ENCODE data around the gene COL8A2. TPM values are rescaled to one million over a fixed set of nuclear protein-coding genes. Genes with fewer than 3 reads are reported as not detected.
A peak's percentile ranks its signal among the peaks of the same experiment; 100 is the strongest.

The COL8A2 gene
- total RNA-seq, 2 experiments from 2014 or later, result 0.05 to 0.06 TPM

GRCh38 chr1:36161641-36162531, 36.9 kb upstream of the COL8A2 start:
- CTCF ChIA-PET, result interaction anchor here (0.9 to 6.3 kb wide), 4 partner anchors 12 to 279 kb away, joined by 3 to 74 read pairs (median 14); partner anchors contain the start of genes AGO1 and TRAPPC3

DNA sequence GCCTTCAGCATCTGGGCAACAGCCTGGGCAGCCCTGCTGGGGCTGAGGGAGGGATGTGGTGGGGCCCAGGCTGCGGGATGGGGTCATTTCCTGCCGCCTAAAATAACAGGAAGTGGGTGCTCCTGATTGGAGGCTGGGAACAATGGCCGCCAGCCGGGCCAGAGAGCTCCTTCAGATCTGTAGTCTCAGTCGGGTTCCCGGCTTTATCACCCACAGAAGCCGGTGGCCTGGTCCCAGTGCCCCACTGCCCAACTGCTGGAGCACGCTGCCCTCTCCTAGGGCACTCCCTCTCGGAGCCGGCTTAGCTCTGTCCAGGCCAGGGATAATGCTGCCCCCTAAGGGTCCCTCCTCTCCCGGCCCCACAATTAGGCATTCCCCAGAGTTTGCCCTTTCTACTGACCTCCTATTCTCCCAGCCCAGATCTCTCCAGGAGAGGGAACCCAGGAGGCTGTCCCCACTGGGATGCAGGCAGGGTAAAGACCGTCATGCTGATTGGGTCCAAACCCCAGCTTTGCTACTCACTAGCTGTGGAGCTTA, 36.0 kb upstream of the COL8A2 start:
- Mint-ChIP-seq H3K9me3 (no peaks in the 10 kb centered on the region), H3K36me3 (ENCODE audit: low read depth) (peaks cover 49% of the 10 kb centered on the region), H3K4me3 (peak overlapping the region; percentile 88), H3K4me1 (ENCODE audit: low read depth) (peaks cover 72% of the 10 kb centered on the region), H3K27ac (peak overlapping the region; percentile 97), H3K27me3 (no peaks in the 10 kb centered on the region)
- no peaks in the 10 kb centered on the region for H3K27me3 ChIP-seq (ENCODE audit: control insufficient read depth in 1 of 2, insufficient read depth in 2 of 2, low read length in 2 of 2)
- H3K4me3 ChIP-seq (ENCODE audit: low read length), result peak overlapping the region; percentile 61
- intact Hi-C loops (cut with DNase I, micrococcal nuclease), result loop anchor here in 1 of 2 experiments (5.0 kb wide), 1 partner anchor 61 kb away; the partner anchor contains the start of gene THRAP3
- POLR2A ChIA-PET, result interaction anchor here (0.6 to 5.5 kb wide), 22 partner anchors 9 to 392 kb away, joined by 3 to 194 read pairs (median 4); partner anchors contain the start of genes ADPRS, AGO3, SH3D21 and STK40
- peaks cover 15% of the 10 kb centered on the region for H3K36me3 ChIP-seq (ENCODE audit: insufficient read depth, low read length)
- peak; percentile 41 to 85 (median 64) for DNase-seq
- H3K4me1 ChIP-seq (ENCODE audit: insufficient read depth, low read length), result peaks cover 79% of the 10 kb centered on the region
- H3K9me3 ChIP-seq (ENCODE audit: control insufficient read depth in 1 of 2, insufficient read depth in 1 of 2, low read length in 2 of 2), result no peaks in the 10 kb centered on the region
- peak; percentile 25 for ATAC-seq (ENCODE audit: poor library complexity)
- CTCF ChIA-PET, result interaction anchor here (0.6 to 6.3 kb wide), 6 partner anchors 11 to 139 kb away, joined by 3 to 74 read pairs (median 4); partner anchors contain the start of gene TRAPPC3
- no peak for TF ChIP-seq CTCF (IDR thresholded peaks at IDR 0.05)
- H3K27ac ChIP-seq (ENCODE audit: low read depth in 1 of 2, low read length in 2 of 2), result peak overlapping the region; percentile 91 to 93

More at GRCh38 chr1:36161641-36162531, 36.9 kb upstream of the COL8A2 start:
- Mint-ChIP-seq H3K36me3 (ENCODE audit: low read depth) (peaks cover 50% of the 10 kb centered on the region), H3K9me3 (no peaks in the 10 kb centered on the region), H3K27ac (peak overlapping the region; percentile 97), H3K4me1 (ENCODE audit: low read depth) (peaks cover 78% of the 10 kb centered on the region), H3K27me3 (no peaks in the 10 kb centered on the region), H3K4me3 (peak overlapping the region; percentile 88)
- POLR2A ChIA-PET, result interaction anchor here (0.7 to 5.5 kb wide), 18 partner anchors 8 to 303 kb away, joined by 3 to 194 read pairs (median 5); partner anchors contain the start of genes AGO3, MRPS15, SH3D21 and THRAP3
- Histone ChIP-seq H3K27ac (ENCODE audit: low read depth in 1 of 2, low read length in 2 of 2) (peak overlapping the region; percentile 91 to 93), H3K36me3 (ENCODE audit: insufficient read depth, low read length) (peaks cover 21% of the 10 kb centered on the region), H3K27me3 (ENCODE audit: control insufficient read depth in 1 of 2, insufficient read depth in 2 of 2, low read length in 2 of 2) (no peaks in the 10 kb centered on the region), H3K4me1 (ENCODE audit: insufficient read depth, low read length) (peaks cover 87% of the 10 kb centered on the region), H3K4me3 (ENCODE audit: low read length) (peak overlapping the region; percentile 61), H3K9me3 (ENCODE audit: control insufficient read depth in 1 of 2, insufficient read depth in 1 of 2, low read length in 2 of 2) (no peaks in the 10 kb centered on the region)
- ATAC-seq (ENCODE audit: poor library complexity), result peak; percentile 77
- intact Hi-C loops (cut with DNase I, micrococcal nuclease), result loop anchor here (1.0 to 5.0 kb wide), 3 partner anchors 13 to 60 kb away; partner anchors contain the start of genes THRAP3 (in 1 of the 2) and TRAPPC3 (in 1 of the 2)
- no peak for TF ChIP-seq CTCF (IDR thresholded peaks at IDR 0.05)
- DNase-seq, result peak; percentile 24 to 79 (median 54)

- Mint-ChIP-seq H3K27ac (peak overlapping the region; percentile 97), H3K36me3 (ENCODE audit: low read depth) (peaks cover 49% of the 10 kb centered on the region), H3K27me3 (no peaks in the 10 kb centered on the region), H3K4me3 (peak overlapping the region; percentile 88), H3K9me3 (no peaks in the 10 kb centered on the region), H3K4me1 (ENCODE audit: low read depth) (peaks cover 74% of the 10 kb centered on the region)
- CTCF ChIA-PET, result interaction anchor here (1.0 to 6.3 kb wide), 5 partner anchors 10 to 140 kb away, joined by 3 to 74 read pairs (median 4); partner anchors contain the start of gene TRAPPC3
- H3K27ac ChIP-seq (ENCODE audit: low read depth in 1 of 2, low read length in 2 of 2), result peak overlapping the region; percentile 91 to 93
- H3K27me3 ChIP-seq (ENCODE audit: control insufficient read depth in 1 of 2, insufficient read depth in 2 of 2, low read length in 2 of 2), result no peaks in the 10 kb centered on the region
- DNase-seq (no peak), ATAC-seq (ENCODE audit: poor library complexity) (no peak)
- peaks cover 73% of the 10 kb centered on the region for H3K4me1 ChIP-seq (ENCODE audit: insufficient read depth, low read length)
- intact Hi-C loops (cut with DNase I, micrococcal nuclease), result loop anchor here in 1 of 2 experiments (5.0 kb wide), 1 partner anchor 62 kb away; the partner anchor contains the start of gene THRAP3
- TF ChIP-seq CTCF (IDR thresholded peaks at IDR 0.05), result no peak
- H3K4me3 ChIP-seq (ENCODE audit: low read length), result peak overlapping the region; percentile 61
- H3K9me3 ChIP-seq (ENCODE audit: control insufficient read depth in 1 of 2, insufficient read depth in 1 of 2, low read length in 2 of 2), result no peaks in the 10 kb centered on the region
- peaks cover 14% of the 10 kb centered on the region for H3K36me3 ChIP-seq (ENCODE audit: insufficient read depth, low read length)
- POLR2A ChIA-PET, result interaction anchor here (0.6 to 5.5 kb wide), 18 partner anchors 10 to 391 kb away, joined by 3 to 194 read pairs (median 5); partner anchors contain the start of genes ADPRS, AGO3, SH3D21 and STK40
These were observed 35.4 kb upstream of the COL8A2 start for GRCh38 chr1:36160388-36160948.

Measured in CD4-positive, alpha-beta T cell (primary cell).